OCI-LY1 (cell line): ENCODE measurements around the gene HOXD9.

Experiments
- CTCF ChIP-seq: fragments of 200-600 bp; sonication (generic), shearing (Covaris generic); IDR thresholded peaks from 2 replicates; pipeline ENCODE4 v1.5.1; 2017; ENCODE audit warnings: mild to moderate bottlenecking, antibody characterized with exemption, low read length, moderate library complexity, mixed read lengths
- EZH2 ChIP-seq: fragments of 200-600 bp; sonication (generic), shearing (Covaris generic); IDR thresholded peaks from 2 replicates; pipeline ENCODE4 v1.8.0; 2017; ENCODE audit warnings: borderline replicate concordance, mixed run types, mild to moderate bottlenecking, antibody characterized with exemption, low read length, moderate library complexity, mixed read lengths

- TF ChIP-seq CTCF (no peak), EZH2 (no peak)
Measured at GRCh38 chr2:176125772-176126054, 3.2 kb downstream of the HOXD9 start.
